DMS153 (cell line): ENCODE data around the gene LPIN2.

Experiments
- DNase-seq: peaks from one replicate; lab custom pipeline; 2025; lab: John Stamatoyannopoulos, UW

LPIN2 gene

GRCh38 chr18:2979871-2980790 is 32.8 kb downstream of the LPIN2 start:
- no peak for DNase-seq

- DNase-seq = no peak
Measured at GRCh38 chr18:2979129-2979528, 33.8 kb downstream of the LPIN2 start.

- no peak for DNase-seq
Measured at GRCh38 chr18:2978661-2979106, 34.3 kb downstream of the LPIN2 start.

- DNase-seq = no peak
Measured at GRCh38 chr18:2978208-2978607, 34.7 kb downstream of the LPIN2 start.

GRCh38 chr18:2976218-2977132 is 36.5 kb downstream of the LPIN2 start:
- DNase-seq = no peak

- DNase-seq = no peak
Measured at GRCh38 chr18:2974731-2975130, 38.2 kb downstream of the LPIN2 start.

GRCh38 chr18:2971741-2972552 is 41.0 kb downstream of the LPIN2 start:
- no peak for DNase-seq

- DNase-seq = no peak
Measured at GRCh38 chr18:2970772-2971659, 41.9 kb downstream of the LPIN2 start.

- no peak for DNase-seq
Measured at GRCh38 chr18:2970344-2970743, 42.6 kb downstream of the LPIN2 start.

- no peak for DNase-seq
Measured at GRCh38 chr18:2969695-2970094, 43.2 kb downstream of the LPIN2 start.

- DNase-seq = no peak
Measured at GRCh38 chr18:2968606-2969005, 44.3 kb downstream of the LPIN2 start.

GRCh38 chr18:2967820-2968219 is 45.1 kb downstream of the LPIN2 start:
- DNase-seq = no peak

- DNase-seq = no peak
Measured at GRCh38 chr18:2967357-2967756, 45.6 kb downstream of the LPIN2 start.

GRCh38 chr18:2966560-2966959 is 46.4 kb downstream of the LPIN2 start:
- no peak for DNase-seq

GRCh38 chr18:2965797-2966196 is 47.1 kb downstream of the LPIN2 start:
- no peak for DNase-seq

- DNase-seq = no peak
Measured at GRCh38 chr18:2964361-2965010, 48.5 kb downstream of the LPIN2 start.
